Astrocyte (in vitro differentiated cells and primary cell): Measurements from ENCODE around the gene MATCAP1. TPM values are rescaled to one million over a fixed set of nuclear protein-coding genes. Genes with fewer than 3 reads are reported as not detected.

Experiments used
- DNase-seq: peaks from one replicate; pipeline ENCODE4 v3.0.0-alpha.2; 2010; ENCODE audit warnings: low read depth
- FAIRE-seq: peaks from 2 replicates; lab custom pipeline; 2011; peaks lifted over from hg19 to GRCh38; lab: Jason Lieb, UNC
- H2AFZ ChIP-seq: 2 replicates; pipeline ENCODE4 v1.6.0; 2012; ENCODE audit warnings: low read depth, low read length, inconsistent platforms
- H3K27ac ChIP-seq: 2 replicates; pipeline ENCODE4 v1.5.1; 2011; ENCODE audit warnings: low read depth, low read length, inconsistent platforms
- H3K27me3 ChIP-seq: 2 replicates; pipeline ENCODE4 v1.6.0; 2011; ENCODE audit warnings: low read length, inconsistent platforms; ENCODE audit not compliant: insufficient read depth
- H3K36me3 ChIP-seq: 2 replicates; pipeline ENCODE4 v1.5.1; 2011; ENCODE audit warnings: low read length, inconsistent platforms; ENCODE audit not compliant: insufficient read depth
- H3K4me1 ChIP-seq: 2 replicates; pipeline ENCODE4 v1.5.1; 2011; ENCODE audit warnings: low read length, inconsistent platforms; ENCODE audit not compliant: insufficient read depth
- H3K4me2 ChIP-seq: 2 replicates; pipeline ENCODE4 v1.6.0; 2012; ENCODE audit warnings: low read length, inconsistent platforms
- H3K4me3 ChIP-seq: 2 replicates; pipeline ENCODE4 v1.5.1; 2011; ENCODE audit warnings: low read depth, mild to moderate bottlenecking, low read length, inconsistent platforms; ENCODE audit not compliant: insufficient read depth
- H3K79me2 ChIP-seq: 2 replicates; pipeline ENCODE4 v1.6.0; 2012; ENCODE audit warnings: mild to moderate bottlenecking, low read length, inconsistent platforms; ENCODE audit not compliant: insufficient read depth
- H3K9ac ChIP-seq: 2 replicates; pipeline ENCODE4 v1.6.0; 2012; ENCODE audit warnings: mild to moderate bottlenecking, low read length, inconsistent platforms
- H3K9me3 ChIP-seq: 2 replicates; pipeline ENCODE4 v1.5.1; 2012; ENCODE audit warnings: low read depth, mild to moderate bottlenecking, low read length, inconsistent platforms; ENCODE audit not compliant: insufficient read depth
- H4K20me1 ChIP-seq: 2 replicates; pipeline ENCODE4 v1.6.0; 2012; ENCODE audit warnings: low read length, inconsistent platforms; ENCODE audit not compliant: insufficient read depth
- H3K27ac Mint-ChIP-seq: one replicate; pipeline ENCODE4 v1.8.0; 2021; ENCODE audit warnings: mild to moderate bottlenecking, mixed read lengths; ENCODE audit not compliant: unreplicated experiment
- H3K27me3 Mint-ChIP-seq: one replicate; pipeline ENCODE4 v1.8.0; 2021; ENCODE audit warnings: low read depth, mixed read lengths; ENCODE audit not compliant: unreplicated experiment
- H3K36me3 Mint-ChIP-seq: one replicate; pipeline ENCODE4 v1.8.0; 2021; ENCODE audit warnings: low read depth, mixed read lengths; ENCODE audit not compliant: unreplicated experiment
- H3K4me1 Mint-ChIP-seq: one replicate; pipeline ENCODE4 v1.8.0; 2021; ENCODE audit warnings: low read depth, mixed read lengths; ENCODE audit not compliant: unreplicated experiment
- H3K4me3 Mint-ChIP-seq: one replicate; pipeline ENCODE4 v1.8.0; 2021; ENCODE audit warnings: mild to moderate bottlenecking, moderate library complexity, mixed read lengths; ENCODE audit not compliant: unreplicated experiment
- H3K9me3 Mint-ChIP-seq: one replicate; pipeline ENCODE4 v1.8.0; 2021; ENCODE audit warnings: mild to moderate bottlenecking, mixed read lengths; ENCODE audit not compliant: unreplicated experiment
- CTCF ChIP-seq: IDR thresholded peaks from 2 replicates; pipeline ENCODE4 v1.5.1; 2011; ENCODE audit warnings: low read depth, mild to moderate bottlenecking, inconsistent platforms, low read length, moderate library complexity; ENCODE audit not compliant: insufficient read depth
- EZH2 ChIP-seq: IDR thresholded peaks from 2 replicates; pipeline ENCODE4 v1.6.1; 2012; ENCODE audit warnings: mild to moderate bottlenecking, low read length, inconsistent platforms; ENCODE audit not compliant: insufficient read depth
- total RNA-seq: library from RNA; stranded (reverse); gene quantifications from 2 replicates; pipeline ENCODE4 v1.2.1, GENCODE V29; 2021

The MATCAP1 gene
- total RNA-seq, 1 donor from 2014 or later = 26.1 TPM

GRCh38 chr16:67150833-67151396, 32.8 kb downstream of the MATCAP1 start, which contains the start of gene B3GNT9:
Gene B3GNT9, minus strand, starts transcription at chr16:67150998. Its CDS starts 513 bp downstream, at chr16:67150485.
- TF ChIP-seq CTCF (no peak), EZH2 (no peak)
- peaks cover 6% of the 10 kb centered on the region for H3K4me1 ChIP-seq
- FAIRE-seq (no peak), DNase-seq (peak; percentile 65)
- no peaks in the 10 kb centered on the region for H3K79me2 ChIP-seq
- Mint-ChIP-seq H3K4me1 (no peaks in the 10 kb centered on the region), H3K36me3 (peaks cover 21% of the 10 kb centered on the region), H3K27ac (peak within 1 kb of the TSS; percentile 26), H3K4me3 (peak within 1 kb of the TSS; percentile 75), H3K27me3 (peaks cover 35% of the 10 kb centered on the region), H3K9me3 (peaks cover 4% of the 10 kb centered on the region)
- peaks cover 19% of the 10 kb centered on the region for H3K27me3 ChIP-seq
- H2AFZ ChIP-seq = peak within 1 kb of the TSS; percentile 81
- peaks cover 8% of the 10 kb centered on the region for H3K36me3 ChIP-seq
- H4K20me1 ChIP-seq = peaks cover 36% of the 10 kb centered on the region
- no peaks in the 10 kb centered on the region for H3K9me3 ChIP-seq
- no peak within 1 kb of the TSS for H3K27ac ChIP-seq
- H3K4me2 ChIP-seq = peak within 1 kb of the TSS; percentile 88
- peak within 1 kb of the TSS; percentile 77 for H3K9ac ChIP-seq
- peak within 1 kb of the TSS; percentile 55 for H3K4me3 ChIP-seq

GRCh38 chr16:67150047-67150832, 33.5 kb downstream of the MATCAP1 start:
- Histone ChIP-seq H3K9me3 (no peaks in the 10 kb centered on the region), H3K4me2 (peak overlapping the region; percentile 88), H3K27me3 (peaks cover 13% of the 10 kb centered on the region), H3K79me2 (no peaks in the 10 kb centered on the region), H3K9ac (peak overlapping the region; percentile 77), H4K20me1 (peaks cover 30% of the 10 kb centered on the region), H3K4me1 (peaks cover 2% of the 10 kb centered on the region), H3K36me3 (peaks cover 13% of the 10 kb centered on the region), H2AFZ (peak overlapping the region; percentile 81), H3K27ac (no peak overlapping the region), H3K4me3 (peak overlapping the region; percentile 55)
- FAIRE-seq (no peak), DNase-seq (peak; percentile 69)
- H3K4me3 Mint-ChIP-seq = no peak overlapping the region
- H3K27me3 Mint-ChIP-seq = peaks cover 30% of the 10 kb centered on the region
- no peaks in the 10 kb centered on the region for H3K4me1 Mint-ChIP-seq
- TF ChIP-seq CTCF (no peak), EZH2 (no peak)
- H3K27ac Mint-ChIP-seq = no peak overlapping the region
- H3K36me3 Mint-ChIP-seq = peaks cover 24% of the 10 kb centered on the region
- peaks cover 4% of the 10 kb centered on the region for H3K9me3 Mint-ChIP-seq
